Mesenchymal stem cell (in vitro differentiated cells and primary cell): ENCODE results near the gene GRK6.

Experiments
- DNase-seq: peaks from one replicate; pipeline ENCODE4 v3.0.0-alpha.2; 2013
- H2AFZ ChIP-seq: one replicate; pipeline ENCODE4 v1.6.1; 2013; ENCODE audit warnings: low read depth, mild to moderate bottlenecking, control low read depth, inconsistent platforms, low read length, moderate library complexity
- H2AK5ac ChIP-seq: 2 replicates; pipeline ENCODE4 v1.6.1; 2013; ENCODE audit warnings: low read length, moderate library complexity, mild to moderate bottlenecking, inconsistent platforms; ENCODE audit not compliant: severe bottlenecking
- H2BK120ac ChIP-seq: one replicate; pipeline ENCODE4 v1.6.1; 2013; ENCODE audit warnings: low read depth, mild to moderate bottlenecking, inconsistent platforms, low read length, moderate library complexity
- H2BK12ac ChIP-seq, 2 experiments: one replicate each; pipeline ENCODE4 v1.6.1; 2013; ENCODE audit warnings: inconsistent platforms in 2 of 2, low read length in 2 of 2, mild to moderate bottlenecking in 2 of 2, moderate library complexity in 2 of 2, control low read depth in 1 of 2
- H2BK15ac ChIP-seq: one replicate; pipeline ENCODE4 v1.6.1; 2013; ENCODE audit warnings: mild to moderate bottlenecking, low read depth, inconsistent platforms; ENCODE audit not compliant: poor library complexity, severe bottlenecking
- H2BK5ac ChIP-seq: 2 replicates; pipeline ENCODE4 v1.6.1; 2013; ENCODE audit warnings: low read depth, mild to moderate bottlenecking, low read length, control low read depth, inconsistent platforms; ENCODE audit not compliant: poor library complexity, severe bottlenecking
- H3K14ac ChIP-seq, 2 experiments: one replicate each; pipeline ENCODE4 v1.6.1; 2013; ENCODE audit warnings: inconsistent platforms in 2 of 2, low read length in 2 of 2, control low read depth in 1 of 2, mild to moderate bottlenecking in 1 of 2, moderate library complexity in 1 of 2
- H3K18ac ChIP-seq, 2 experiments: one replicate each; pipeline ENCODE4 v1.6.1; 2013; ENCODE audit warnings: inconsistent platforms in 2 of 2, low read length in 2 of 2, control low read depth in 1 of 2, low read depth in 1 of 2, mild to moderate bottlenecking in 1 of 2
- H3K23ac ChIP-seq, 2 experiments: one replicate each; pipeline ENCODE4 v1.6.1; 2013; ENCODE audit warnings: inconsistent platforms in 2 of 2, low read length in 2 of 2, mild to moderate bottlenecking in 2 of 2, moderate library complexity in 2 of 2, control low read depth in 1 of 2
- H3K27ac ChIP-seq: 2 replicates; pipeline ENCODE4 v1.5.1; 2013; ENCODE audit warnings: mild to moderate bottlenecking, moderate library complexity, low read length, control low read depth, inconsistent platforms; ENCODE audit not compliant: poor library complexity, severe bottlenecking
- H3K27me3 ChIP-seq, 2 experiments: 2 replicates each; pipeline versions ENCODE4 v1.6.1 to v1.7.0; 2013; ENCODE audit warnings: low read length in 2 of 2, mild to moderate bottlenecking in 2 of 2, moderate library complexity in 2 of 2, control low read depth in 1 of 2, inconsistent platforms in 1 of 2; ENCODE audit not compliant: control insufficient read depth in 1 of 2, insufficient read depth in 1 of 2
- H3K36me3 ChIP-seq, 2 experiments: 2 replicates each; pipeline versions ENCODE4 v1.6.1 to v1.7.0; 2013; ENCODE audit warnings: low read length in 2 of 2, control low read depth in 1 of 2, inconsistent platforms in 1 of 2, low read depth in 1 of 2, mild to moderate bottlenecking in 1 of 2; ENCODE audit not compliant: insufficient read depth in 2 of 2, control insufficient read depth in 1 of 2
- H3K4ac ChIP-seq, 2 experiments: one replicate each; pipeline ENCODE4 v1.6.1; 2013; ENCODE audit warnings: inconsistent platforms in 2 of 2, low read length in 2 of 2, mild to moderate bottlenecking in 2 of 2, moderate library complexity in 2 of 2, control low read depth in 1 of 2, low read depth in 1 of 2
- H3K4me1 ChIP-seq: 2 replicates; pipeline ENCODE4 v1.6.1; 2013; ENCODE audit warnings: low read depth, low read length, control low read depth; ENCODE audit not compliant: control insufficient read depth, insufficient read depth
- H3K4me2 ChIP-seq: 2 replicates; pipeline ENCODE4 v1.6.1; 2013; ENCODE audit warnings: low read length, mild to moderate bottlenecking, inconsistent platforms; ENCODE audit not compliant: poor library complexity, severe bottlenecking
- H3K4me3 ChIP-seq, 2 experiments: 2 replicates each; pipeline versions ENCODE4 v1.5.1 to v1.7.0; 2013; ENCODE audit warnings: low read length in 2 of 2, mild to moderate bottlenecking in 2 of 2, control low read depth in 1 of 2, low read depth in 1 of 2; ENCODE audit not compliant: insufficient read depth in 1 of 2
- H3K79me1 ChIP-seq: replicated peaks from 2 replicates; pipeline ENCODE4 v1.6.1; 2013; ENCODE audit warnings: mild to moderate bottlenecking, control low read depth, low read length, inconsistent platforms; ENCODE audit not compliant: poor library complexity, severe bottlenecking
- H3K9ac ChIP-seq: 2 replicates; pipeline ENCODE4 v1.7.0; 2013; ENCODE audit warnings: mild to moderate bottlenecking, low read length, moderate library complexity
- H3K9me3 ChIP-seq: 2 replicates; pipeline ENCODE4 v1.7.0; 2013; ENCODE audit warnings: mild to moderate bottlenecking, low read length; ENCODE audit not compliant: control insufficient read depth
- H4K8ac ChIP-seq: one replicate; pipeline ENCODE4 v1.6.1; 2013; ENCODE audit warnings: inconsistent platforms, mild to moderate bottlenecking, low read length, moderate library complexity
- H4K91ac ChIP-seq: one replicate; pipeline ENCODE4 v1.6.1; 2013; ENCODE audit warnings: mild to moderate bottlenecking, low read length, inconsistent platforms
- WGBS: methylation state at CpG from one replicate; pipeline ENCODE4 v1.1.7; 2013; ENCODE audit warnings: mixed read lengths; 5-methylcytosine and 5-hydroxymethylcytosine counted together

Gene GRK6

GRCh38 chr5:177478711-177479646 lies 52.5 kb downstream of the GRK6 start:
- Histone ChIP-seq H3K36me3 (peaks cover 20 to 41% of the 10 kb centered on the region in 2 experiments), H3K4me2 (no peak overlapping the region), H2BK12ac (peak overlapping the region in 1 of 2 experiments; percentile 38), H3K79me1 (peaks cover 6% of the 10 kb centered on the region), H4K8ac (peak overlapping the region; percentile 73), H2AK5ac (peak overlapping the region; percentile 72), H3K9ac (peak overlapping the region; percentile 54), H2BK15ac (no peak overlapping the region), H2BK120ac (no peak overlapping the region), H4K91ac (peak overlapping the region; percentile 75), H2BK5ac (peak overlapping the region; percentile 39), H3K27ac (peak overlapping the region; percentile 84), H3K14ac (no peak overlapping the region), H3K4me3 (no peak overlapping the region), H3K23ac (no peak overlapping the region), H3K18ac (peak overlapping the region; percentile 9 to 51), H3K4ac (no peak overlapping the region), H2AFZ (no peak overlapping the region), H3K9me3 (no peaks in the 10 kb centered on the region), H3K4me1 (peaks cover 65% of the 10 kb centered on the region), H3K27me3 (no peaks in the 10 kb centered on the region)
- peak; percentile 87 for DNase-seq
- 54% methylated on average over 17 of the region's 18 CpGs for WGBS

- no peak overlapping the region for H3K4me2 ChIP-seq
- H4K91ac ChIP-seq = no peak overlapping the region
- no peak overlapping the region for H4K8ac ChIP-seq
- H2BK120ac ChIP-seq = no peak overlapping the region
- no peak overlapping the region for H3K23ac ChIP-seq
- H3K27me3 ChIP-seq = no peaks in the 10 kb centered on the region
- H3K4me1 ChIP-seq = peaks cover 67% of the 10 kb centered on the region
- H3K9me3 ChIP-seq = no peaks in the 10 kb centered on the region
- peak overlapping the region; percentile 54 for H3K9ac ChIP-seq
- H3K4ac ChIP-seq = no peak overlapping the region
- H2AFZ ChIP-seq = no peak overlapping the region
- H3K27ac ChIP-seq = peak overlapping the region; percentile 84
- H2BK5ac ChIP-seq = no peak overlapping the region
- no peak overlapping the region for H2BK12ac ChIP-seq
- peak; percentile 85 for DNase-seq
- H3K79me1 ChIP-seq = peaks cover 6% of the 10 kb centered on the region
- no peak overlapping the region for H2BK15ac ChIP-seq
- H2AK5ac ChIP-seq = no peak overlapping the region
- peak overlapping the region in 1 of 2 experiments; percentile 0 for H3K4me3 ChIP-seq
- no peak overlapping the region for H3K14ac ChIP-seq
- H3K18ac ChIP-seq = peak overlapping the region in 1 of 2 experiments; percentile 25
- WGBS = 76% methylated on average over 14 of the region's 14 CpGs
- H3K36me3 ChIP-seq = peaks cover 28 to 49% of the 10 kb centered on the region in 2 experiments
Observed at GRCh38 chr5:177479774-177480173, 53.3 kb downstream of the GRK6 start.

DNA sequence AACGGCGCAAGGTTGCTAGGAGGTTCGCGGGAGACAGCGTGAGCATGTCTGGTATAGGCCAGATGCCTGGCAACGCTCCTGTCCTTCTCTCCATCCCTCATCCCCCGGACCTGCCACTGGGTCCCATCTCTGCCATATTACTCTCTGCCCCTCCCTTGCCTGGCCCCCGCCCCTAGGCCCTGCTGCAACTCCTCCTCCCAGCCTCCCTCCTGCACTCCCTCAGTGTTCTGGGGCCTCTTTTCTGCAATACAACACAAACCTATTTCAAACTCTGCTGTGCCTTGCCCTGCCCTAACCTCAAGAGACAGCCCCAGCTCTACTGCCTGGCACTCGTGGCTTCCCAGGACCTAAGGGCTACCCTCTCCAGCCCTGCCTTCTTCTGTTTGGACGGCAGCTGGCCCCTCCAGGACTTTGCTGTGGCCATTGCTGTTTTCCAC lies 55.9 kb downstream of the GRK6 start:
- Histone ChIP-seq H3K4me1 (peaks cover 68% of the 10 kb centered on the region), H2BK12ac (no peak overlapping the region)

DNA sequence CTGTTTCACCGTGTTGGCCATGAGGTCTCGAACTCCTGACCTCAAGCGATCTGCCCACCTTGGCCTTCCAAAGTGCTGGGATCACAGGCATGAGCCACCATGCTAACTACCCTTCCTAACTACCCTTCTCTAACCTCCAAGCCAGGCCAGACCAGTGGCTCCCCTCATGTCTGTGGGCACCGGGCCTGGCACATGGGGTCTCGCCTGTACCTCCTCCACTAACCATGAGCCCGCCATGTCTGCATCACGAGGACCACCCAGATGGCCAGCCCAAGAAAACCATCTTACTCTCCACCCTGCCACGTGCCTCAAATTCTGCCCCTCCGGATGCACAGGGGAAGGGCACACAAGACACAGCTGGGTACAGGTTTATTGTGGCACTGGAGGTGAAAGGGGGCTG lies 56.6 kb downstream of the GRK6 start:
- Histone ChIP-seq H2AFZ (no peak overlapping the region), H4K91ac (no peak overlapping the region), H3K27me3 (no peaks in the 10 kb centered on the region), H3K4ac (no peak overlapping the region), H3K36me3 (peaks cover 57 to 80% of the 10 kb centered on the region in 2 experiments), H3K9me3 (no peaks in the 10 kb centered on the region), H3K9ac (no peak overlapping the region), H4K8ac (no peak overlapping the region), H3K79me1 (peaks cover 9% of the 10 kb centered on the region), H2BK120ac (no peak overlapping the region), H3K23ac (no peak overlapping the region), H2BK12ac (no peak overlapping the region), H2BK15ac (no peak overlapping the region), H3K4me1 (peaks cover 69% of the 10 kb centered on the region), H2AK5ac (no peak overlapping the region), H3K14ac (peak overlapping the region in 1 of 2 experiments; percentile 2), H3K4me2 (no peak overlapping the region), H3K18ac (no peak overlapping the region), H2BK5ac (no peak overlapping the region), H3K27ac (peak overlapping the region; percentile 45), H3K4me3 (no peak overlapping the region)
- no peak for DNase-seq
- 99% methylated on average over 7 of the region's 9 CpGs for WGBS

More for the DNA sequence above, 55.9 kb downstream of the GRK6 start:
- Histone ChIP-seq H3K27me3 (no peaks in the 10 kb centered on the region), H3K14ac (no peak overlapping the region), H3K9ac (no peak overlapping the region), H2BK15ac (no peak overlapping the region), H3K23ac (no peak overlapping the region), H2BK5ac (no peak overlapping the region), H3K36me3 (peaks cover 50 to 74% of the 10 kb centered on the region in 2 experiments), H3K27ac (peak overlapping the region; percentile 39), H3K4ac (peak overlapping the region in 1 of 2 experiments; percentile 20), H4K91ac (no peak overlapping the region), H3K4me3 (no peak overlapping the region), H3K79me1 (peaks cover 9% of the 10 kb centered on the region), H4K8ac (peak overlapping the region; percentile 16), H2AFZ (no peak overlapping the region), H3K4me2 (no peak overlapping the region), H2BK120ac (no peak overlapping the region), H3K9me3 (no peaks in the 10 kb centered on the region), H2AK5ac (no peak overlapping the region), H3K18ac (peak overlapping the region in 1 of 2 experiments; percentile 38)
- DNase-seq = no peak
- 95% methylated on average over 10 of the region's 10 CpGs for WGBS
